Neural progenitor cell (in vitro differentiated cells): ENCODE data around the gene POLE. TPM values are rescaled to one million over a fixed set of nuclear protein-coding genes. Genes with fewer than 3 reads are reported as not detected.

Experiments used
- DNase-seq: peaks from one replicate; pipeline ENCODE4 v3.0.0-alpha.2; 2016; ENCODE audit warnings: low spot score
- H2AFZ ChIP-seq: fragments of 200-600 bp; sonication (generic); replicated peaks from 2 replicates; pipeline ENCODE4 v1.6.1; 2016; ENCODE audit warnings: antibody characterized with exemption
- H3F3A ChIP-seq: fragments of 200-600 bp; sonication (generic); 2 replicates; pipeline ENCODE4 v1.6.1; 2016; ENCODE audit warnings: antibody characterized with exemption, low read depth
- H3K27ac ChIP-seq: fragments of 200-600 bp; sonication (generic); 2 replicates; pipeline ENCODE4 v1.5.1; 2016; ENCODE audit warnings: mild to moderate bottlenecking
- H3K27me3 ChIP-seq: fragments of 200-600 bp; sonication (generic); 2 replicates; pipeline ENCODE4 v1.6.1; 2016; ENCODE audit warnings: mild to moderate bottlenecking, moderate library complexity
- H3K36me3 ChIP-seq: fragments of 200-600 bp; sonication (generic); 2 replicates; pipeline ENCODE4 v1.5.1; 2016
- H3K4me1 ChIP-seq: fragments of 200-600 bp; sonication (generic); 2 replicates; pipeline ENCODE4 v1.6.1; 2016; ENCODE audit warnings: mixed run types
- H3K4me2 ChIP-seq: fragments of 200-600 bp; sonication (generic); 2 replicates; pipeline ENCODE4 v1.6.1; 2016
- H3K4me3 ChIP-seq: fragments of 200-600 bp; sonication (generic); 2 replicates; pipeline ENCODE4 v1.5.1; 2016
- H3K79me2 ChIP-seq: fragments of 200-600 bp; sonication (generic); 2 replicates; pipeline ENCODE4 v1.6.1; 2016; ENCODE audit warnings: low read depth
- H3K9ac ChIP-seq: fragments of 200-600 bp; sonication (generic); 2 replicates; pipeline ENCODE4 v1.6.1; 2016
- H3K9me3 ChIP-seq: fragments of 200-600 bp; sonication (generic); 2 replicates; pipeline ENCODE4 v1.5.1; 2016; ENCODE audit warnings: low read depth
- H4K20me1 ChIP-seq: fragments of 200-600 bp; sonication (generic); 2 replicates; pipeline ENCODE4 v1.6.1; 2016; ENCODE audit warnings: low read depth
- H3K27ac Mint-ChIP-seq: 3 replicates; pipeline ENCODE4 v1.8.0; 2021; ENCODE audit warnings: mixed read lengths
- H3K27me3 Mint-ChIP-seq: 2 replicates; pipeline ENCODE4 v1.8.0; 2022; ENCODE audit warnings: low read depth, mild to moderate bottlenecking, inconsistent platforms, moderate library complexity, mixed read lengths; ENCODE audit not compliant: insufficient read depth
- H3K36me3 Mint-ChIP-seq: 3 replicates; pipeline ENCODE4 v1.8.0; 2021; ENCODE audit warnings: mixed read lengths
- H3K4me1 Mint-ChIP-seq: 3 replicates; pipeline ENCODE4 v1.8.0; 2021; ENCODE audit warnings: mixed read lengths
- H3K4me3 Mint-ChIP-seq: 3 replicates; pipeline ENCODE4 v1.8.0; 2021; ENCODE audit warnings: mild to moderate bottlenecking, moderate library complexity, mixed read lengths
- H3K9me3 Mint-ChIP-seq: 3 replicates; pipeline ENCODE4 v1.8.0; 2020; ENCODE audit warnings: mixed read lengths
- EZH2 ChIP-seq: fragments of 200-600 bp; sonication (generic); IDR thresholded peaks from 2 replicates; pipeline ENCODE4 v1.6.1; 2017; ENCODE audit warnings: antibody characterized with exemption, mild to moderate bottlenecking, moderate library complexity
- EZH2phosphoT487 ChIP-seq: fragments of 200-600 bp; sonication (generic); IDR thresholded peaks from 2 replicates; pipeline ENCODE4 v1.6.1; 2017; ENCODE audit warnings: antibody characterized with exemption
- total RNA-seq: library from RNA; depleted of rRNA; stranded (reverse); fragments of >200 nt; gene quantifications from 2 replicates; pipeline ENCODE4 v1.2.3, GENCODE V29; 2015; ENCODE audit warnings: low replicate concordance
- TF ChIP-seq, protein P1 (sequence below): fragments of 200-600 bp; sonication (generic); IDR thresholded peaks from 2 replicates; pipeline ENCODE4 v1.5.1; 2017; ENCODE audit warnings: antibody characterized with exemption, mild to moderate bottlenecking

Gene POLE
- total RNA-seq, 1 donor from 2014 or later = 46.8 TPM

DNA sequence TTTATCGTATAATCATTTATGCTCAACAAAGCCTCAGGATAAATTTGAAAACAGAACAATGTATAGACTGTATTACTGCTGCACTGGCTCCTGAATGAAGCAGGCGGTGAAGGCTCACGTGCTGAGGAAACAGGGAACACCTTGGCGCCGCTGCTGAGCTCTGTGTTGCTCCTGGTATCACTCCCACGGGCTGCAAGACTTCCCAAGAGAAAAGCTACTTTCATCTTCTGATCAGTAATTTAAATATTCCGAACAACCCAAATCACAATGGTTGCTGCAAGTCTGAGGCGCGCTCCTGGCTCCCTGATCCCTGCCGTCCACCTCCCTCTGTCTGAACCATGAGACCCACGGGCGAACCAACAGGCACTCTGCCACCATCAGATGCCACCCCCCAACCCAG is 39.2 kb upstream of the POLE start:
- H3K27me3 Mint-ChIP-seq = peaks cover 7% of the 10 kb centered on the region

DNA sequence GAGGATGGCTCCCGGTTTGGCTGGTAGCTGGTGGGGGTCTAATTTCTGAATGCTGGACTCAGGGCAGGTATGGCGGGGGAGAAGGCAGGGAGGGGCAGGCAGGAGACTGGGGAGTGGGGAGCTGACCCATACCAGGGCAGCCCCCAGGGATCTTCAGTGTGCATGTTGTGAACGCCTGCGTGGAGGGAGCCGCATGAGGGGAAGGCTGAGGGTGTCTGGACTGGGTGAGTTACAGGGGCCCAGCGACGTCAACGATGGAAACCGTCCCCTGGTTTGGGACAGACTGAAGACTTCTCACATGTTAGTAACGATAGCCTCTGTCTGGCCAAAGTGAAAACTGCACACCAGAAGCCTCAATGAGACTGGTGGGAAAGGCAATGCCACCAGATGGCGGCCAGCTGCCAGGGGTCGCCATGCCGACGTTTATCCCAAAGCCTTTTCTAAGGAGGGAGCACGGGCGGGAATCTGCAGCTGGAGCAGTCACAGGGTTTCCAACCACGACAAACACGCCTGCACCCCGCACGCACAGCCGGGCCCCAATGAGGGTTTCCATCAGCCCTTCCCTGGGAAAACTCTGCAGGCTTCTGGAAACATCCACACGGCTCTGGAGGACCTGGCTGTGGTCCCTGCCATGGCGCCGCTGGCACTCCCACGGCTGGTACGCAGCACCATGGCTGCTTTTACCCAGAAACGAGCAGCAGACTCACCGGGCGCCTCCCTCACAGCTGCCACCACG is 37.5 kb upstream of the POLE start:
- Mint-ChIP-seq H3K27me3 (peaks cover 7% of the 10 kb centered on the region), H3K36me3 (peaks cover 41% of the 10 kb centered on the region), H3K4me1 (no peaks in the 10 kb centered on the region), H3K9me3 (peaks cover 1% of the 10 kb centered on the region), H3K4me3 (no peak overlapping the region), H3K27ac (no peak overlapping the region)
- H3K27me3 ChIP-seq = no peaks in the 10 kb centered on the region
- no peak for DNase-seq
- no peaks in the 10 kb centered on the region for H3K9me3 ChIP-seq
- H4K20me1 ChIP-seq = no peaks in the 10 kb centered on the region
- H3K4me1 ChIP-seq = no peaks in the 10 kb centered on the region
- no peak overlapping the region for H2AFZ ChIP-seq
- no peaks in the 10 kb centered on the region for H3K79me2 ChIP-seq
- peak overlapping the region; percentile 58 for H3K27ac ChIP-seq
- H3K36me3 ChIP-seq = no peaks in the 10 kb centered on the region
- no peak overlapping the region for H3K4me3 ChIP-seq
- no peak overlapping the region for H3K9ac ChIP-seq
- no peak for TF ChIP-seq EZH2phosphoT487
- TF ChIP-seq, protein P1, sequence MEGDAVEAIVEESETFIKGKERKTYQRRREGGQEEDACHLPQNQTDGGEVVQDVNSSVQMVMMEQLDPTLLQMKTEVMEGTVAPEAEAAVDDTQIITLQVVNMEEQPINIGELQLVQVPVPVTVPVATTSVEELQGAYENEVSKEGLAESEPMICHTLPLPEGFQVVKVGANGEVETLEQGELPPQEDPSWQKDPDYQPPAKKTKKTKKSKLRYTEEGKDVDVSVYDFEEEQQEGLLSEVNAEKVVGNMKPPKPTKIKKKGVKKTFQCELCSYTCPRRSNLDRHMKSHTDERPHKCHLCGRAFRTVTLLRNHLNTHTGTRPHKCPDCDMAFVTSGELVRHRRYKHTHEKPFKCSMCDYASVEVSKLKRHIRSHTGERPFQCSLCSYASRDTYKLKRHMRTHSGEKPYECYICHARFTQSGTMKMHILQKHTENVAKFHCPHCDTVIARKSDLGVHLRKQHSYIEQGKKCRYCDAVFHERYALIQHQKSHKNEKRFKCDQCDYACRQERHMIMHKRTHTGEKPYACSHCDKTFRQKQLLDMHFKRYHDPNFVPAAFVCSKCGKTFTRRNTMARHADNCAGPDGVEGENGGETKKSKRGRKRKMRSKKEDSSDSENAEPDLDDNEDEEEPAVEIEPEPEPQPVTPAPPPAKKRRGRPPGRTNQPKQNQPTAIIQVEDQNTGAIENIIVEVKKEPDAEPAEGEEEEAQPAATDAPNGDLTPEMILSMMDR = no peak
- TF ChIP-seq EZH2 = no peak
- H3K4me2 ChIP-seq = no peak overlapping the region
- H3F3A ChIP-seq = peaks cover 2% of the 10 kb centered on the region

More for the DNA sequence above, 39.2 kb upstream of the POLE start:
- H3K9ac ChIP-seq = no peak overlapping the region
- H3K9me3 Mint-ChIP-seq = peaks cover 3% of the 10 kb centered on the region
- no peaks in the 10 kb centered on the region for H3K79me2 ChIP-seq
- peaks cover 10% of the 10 kb centered on the region for H3F3A ChIP-seq
- no peak overlapping the region for H3K4me2 ChIP-seq
- H3K27me3 ChIP-seq = no peaks in the 10 kb centered on the region
- H3K36me3 Mint-ChIP-seq = peaks cover 46% of the 10 kb centered on the region
- no peak overlapping the region for H3K4me3 Mint-ChIP-seq
- H3K4me1 Mint-ChIP-seq = no peaks in the 10 kb centered on the region
- H2AFZ ChIP-seq = no peak overlapping the region
- H3K4me3 ChIP-seq = no peak overlapping the region
- no peak overlapping the region for H3K27ac Mint-ChIP-seq
- TF ChIP-seq EZH2 (no peak), EZH2phosphoT487 (no peak)
- TF ChIP-seq, protein P1 = no peak
- no peaks in the 10 kb centered on the region for H3K9me3 ChIP-seq
- no peaks in the 10 kb centered on the region for H3K4me1 ChIP-seq
- no peaks in the 10 kb centered on the region for H4K20me1 ChIP-seq
- no peak overlapping the region for H3K27ac ChIP-seq
- DNase-seq = no peak
- H3K36me3 ChIP-seq = peaks cover 3% of the 10 kb centered on the region

DNA sequence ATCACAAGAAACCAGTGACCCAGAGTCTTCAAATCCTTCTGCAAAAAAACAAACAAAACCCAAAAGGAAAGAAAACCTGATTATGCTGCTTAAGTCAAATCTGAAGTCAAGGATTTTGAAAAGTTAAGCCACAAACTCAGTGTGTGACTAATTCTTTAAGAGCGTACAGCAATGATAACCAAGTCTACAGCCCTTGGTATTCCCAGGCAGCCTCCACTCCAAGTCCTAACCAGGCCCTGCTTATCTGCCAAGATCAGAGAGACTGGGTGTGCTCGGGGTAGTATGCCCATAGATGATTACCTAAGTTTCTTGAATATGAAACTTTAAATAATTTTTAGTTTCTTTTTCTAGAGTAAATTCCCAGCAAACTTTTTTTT is 36.6 kb upstream of the POLE start:
- H3K27ac ChIP-seq = no peak overlapping the region
- H3K9ac ChIP-seq = no peak overlapping the region
- H3K36me3 ChIP-seq = no peaks in the 10 kb centered on the region
- no peaks in the 10 kb centered on the region for H3K9me3 ChIP-seq
- H4K20me1 ChIP-seq = no peaks in the 10 kb centered on the region
- H3K4me1 ChIP-seq = no peaks in the 10 kb centered on the region
- TF ChIP-seq EZH2phosphoT487 = no peak
- TF ChIP-seq, protein P1 = no peak
- no peak for TF ChIP-seq EZH2
- no peaks in the 10 kb centered on the region for H3K27me3 ChIP-seq
- no peak overlapping the region for H3K27ac Mint-ChIP-seq
- H3K36me3 Mint-ChIP-seq = peaks cover 40% of the 10 kb centered on the region
- no peaks in the 10 kb centered on the region for H3K4me1 Mint-ChIP-seq
- no peak overlapping the region for H3K4me3 ChIP-seq
- H3K27me3 Mint-ChIP-seq = peaks cover 7% of the 10 kb centered on the region
- no peak overlapping the region for H2AFZ ChIP-seq
- H3F3A ChIP-seq = no peaks in the 10 kb centered on the region
- H3K79me2 ChIP-seq = no peaks in the 10 kb centered on the region
- no peak overlapping the region for H3K4me2 ChIP-seq
- H3K9me3 Mint-ChIP-seq = no peaks in the 10 kb centered on the region
- no peak overlapping the region for H3K4me3 Mint-ChIP-seq
- no peak for DNase-seq
